Keratinocyte (primary cell): Measurements from ENCODE around the gene PRKCH. TPM values are rescaled to one million over a fixed set of nuclear protein-coding genes. Genes with fewer than 3 reads are reported as not detected.
A peak's percentile ranks its signal among the peaks of the same experiment; 100 is the strongest.

ENCODE experiments used
- DNase-seq: peaks from one replicate; pipeline ENCODE4 v3.0.0-alpha.2; 2011; ENCODE audit warnings: low read depth, missing footprints, low spot score
- FAIRE-seq: peaks from 2 replicates; lab custom pipeline; 2011; peaks lifted over from hg19 to GRCh38; lab: Jason Lieb, UNC
- H2AFZ ChIP-seq: 2 replicates; pipeline ENCODE4 v1.6.0; 2012; ENCODE audit warnings: low read length, control low read depth, inconsistent platforms; ENCODE audit not compliant: control insufficient read depth
- H3K27ac ChIP-seq: 2 replicates; pipeline ENCODE4 v1.5.1; 2011; ENCODE audit warnings: low read length; ENCODE audit not compliant: control insufficient read depth, insufficient read depth
- H3K27me3 ChIP-seq: 3 replicates; pipeline ENCODE4 v1.6.0; 2011; ENCODE audit warnings: low read length; ENCODE audit not compliant: control insufficient read depth, insufficient read depth; ENCODE audit errors: extremely low read depth
- H3K36me3 ChIP-seq, 2 experiments: 2 replicates in 1 of 2; 3 replicates in 1 of 2; pipeline ENCODE4 v1.5.1; 2011; ENCODE audit warnings: low read length in 2 of 2, mild to moderate bottlenecking in 1 of 2; ENCODE audit not compliant: control insufficient read depth in 2 of 2, insufficient read depth in 2 of 2; ENCODE audit errors: extremely low read depth in 1 of 2
- H3K4me1 ChIP-seq: 3 replicates; pipeline ENCODE4 v1.5.1; 2011; ENCODE audit warnings: low read length; ENCODE audit not compliant: control insufficient read depth, insufficient read depth; ENCODE audit errors: extremely low read depth
- H3K4me2 ChIP-seq: 3 replicates; pipeline ENCODE4 v1.6.0; 2011; ENCODE audit warnings: low read depth, low read length; ENCODE audit not compliant: control insufficient read depth, insufficient read depth; ENCODE audit errors: extremely low read depth
- H3K4me3 ChIP-seq, 3 experiments: fragments of 200-600 bp in 1 of 3; sonication (generic) in 1 of 3; 2 replicates in 2 of 3; 3 replicates in 1 of 3; pipeline ENCODE4 v1.5.1; 2011 to 2016; ENCODE audit warnings: low read length in 3 of 3, mild to moderate bottlenecking in 3 of 3, control low read depth in 2 of 3, inconsistent platforms in 1 of 3, low read depth in 1 of 3, mixed read lengths in 1 of 3, mixed run types in 1 of 3, moderate library complexity in 1 of 3; ENCODE audit not compliant: control insufficient read depth in 2 of 3, insufficient read depth in 2 of 3; ENCODE audit errors: extremely low read depth in 1 of 3
- H3K79me2 ChIP-seq: 2 replicates; pipeline ENCODE4 v1.6.0; 2012; ENCODE audit warnings: low read length; ENCODE audit not compliant: control insufficient read depth, insufficient read depth
- H3K9ac ChIP-seq: 3 replicates; pipeline ENCODE4 v1.6.0; 2011; ENCODE audit warnings: low read length; ENCODE audit not compliant: control insufficient read depth, insufficient read depth; ENCODE audit errors: extremely low read depth
- H3K9me1 ChIP-seq: 3 replicates; pipeline ENCODE4 v1.6.0; 2011; ENCODE audit warnings: low read length; ENCODE audit not compliant: control insufficient read depth, insufficient read depth; ENCODE audit errors: extremely low read depth
- H3K9me3 ChIP-seq: 2 replicates; pipeline ENCODE4 v1.5.1; 2012; ENCODE audit warnings: low read depth, low read length; ENCODE audit not compliant: control insufficient read depth
- H4K20me1 ChIP-seq: 3 replicates; pipeline ENCODE4 v1.6.0; 2011; ENCODE audit warnings: low read length; ENCODE audit not compliant: control insufficient read depth, insufficient read depth; ENCODE audit errors: extremely low read depth
- CTCF ChIP-seq, 3 experiments: IDR thresholded peaks in 1 of 3; conservative IDR thresholded peaks in 1 of 3; optimal IDR thresholded peaks in 1 of 3; 2 replicates in 2 of 3; 3 replicates in 1 of 3; pipeline versions ENCODE3 to v1.5.1; 2011; ENCODE audit warnings: low read length in 3 of 3, mild to moderate bottlenecking in 3 of 3, moderate library complexity in 2 of 3, control low read depth in 1 of 3, inconsistent platforms in 1 of 3; ENCODE audit not compliant: insufficient read depth in 2 of 3; ENCODE audit errors: extremely low read depth in 1 of 3
- EZH2 ChIP-seq: IDR thresholded peaks from one replicate; pipeline ENCODE4 v1.6.1; 2012; ENCODE audit warnings: inconsistent platforms, mild to moderate bottlenecking, low read length, moderate library complexity
- dilution Hi-C: fragments of 300-500 bp; cut with MboI; formaldehyde crosslinking; loops from one replicate; pipeline ENCODE4 v1.7.0; 2020; ENCODE audit warnings: low sequenced_read_pairs; ENCODE audit not compliant: extremely low pct_ligation_motif_present
- polyA plus RNA-seq, 5 experiments: library from polyadenylated mRNA; depleted of rRNA in 3 of 5; stranded (reverse) in 3 of 5; stranded (forward) in 1 of 5; unstranded in 1 of 5; fragments of >200 nt; gene quantifications; 1 replicate in 1 of 5; 2 replicates in 3 of 5; 3 replicates in 1 of 5; pipeline versions ENCODE4 v1.2.1 to v1.2.3, GENCODE V29; 2011 to 2012; ENCODE audit warnings: missing spikeins in 2 of 5, low read depth in 1 of 5, low replicate concordance in 1 of 5

The PRKCH gene
- polyA plus RNA-seq, 1 donor (not counting 4 experiments of a cell fraction or from before 2014, with no cell fraction given) = 13.7 TPM

DNA sequence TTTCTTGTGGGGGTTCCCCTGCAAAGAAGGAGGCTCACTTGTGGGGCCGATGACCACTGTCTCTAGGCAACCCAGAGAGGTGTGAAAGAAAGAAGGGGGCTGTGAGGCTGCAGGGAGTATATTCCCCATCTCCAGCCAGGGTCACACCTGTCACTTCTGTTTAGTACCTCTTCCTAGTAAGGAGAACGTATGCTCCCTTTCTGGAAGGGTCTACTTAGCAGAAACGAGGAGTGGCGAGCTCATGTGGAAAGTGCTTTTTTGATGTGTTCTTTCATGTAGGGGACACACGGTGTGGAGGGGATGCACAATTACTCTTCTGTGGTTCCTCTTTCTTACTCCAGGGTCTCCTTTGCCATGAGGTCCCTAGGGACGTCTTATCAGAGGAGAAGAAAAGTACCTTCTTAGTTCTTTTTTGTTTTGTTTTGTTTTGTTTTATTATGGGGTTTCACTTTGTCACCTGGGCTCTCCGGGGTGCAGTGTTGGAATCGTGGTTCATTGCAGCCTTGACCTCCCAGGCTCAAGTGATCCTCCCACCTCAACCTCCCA is 58.3 kb downstream of the PRKCH start:
- Histone ChIP-seq H3K9ac (no peak overlapping the region), H2AFZ (no peak overlapping the region), H3K9me3 (no peaks in the 10 kb centered on the region), H3K4me3 (no peak overlapping the region), H4K20me1 (no peaks in the 10 kb centered on the region), H3K4me2 (no peak overlapping the region), H3K27ac (no peak overlapping the region), H3K9me1 (no peaks in the 10 kb centered on the region), H3K27me3 (no peaks in the 10 kb centered on the region), H3K4me1 (peaks cover 13% of the 10 kb centered on the region), H3K79me2 (peaks cover 2% of the 10 kb centered on the region), H3K36me3 (no peaks in the 10 kb centered on the region)
- DNase-seq = no peak
- no peak for FAIRE-seq
- dilution Hi-C loops = no loop called here
- TF ChIP-seq CTCF (optimal IDR thresholded peaks at IDR 0.05 in 1 of 3, IDR thresholded peaks at IDR 0.05 in 1 of 3, conservative IDR thresholded peaks at IDR 0.05 in 1 of 3; ENCODE audit: extremely low read depth in 1 of 3, insufficient read depth in 2 of 3, low read length in 3 of 3) (no peak), EZH2 (no peak)

DNA sequence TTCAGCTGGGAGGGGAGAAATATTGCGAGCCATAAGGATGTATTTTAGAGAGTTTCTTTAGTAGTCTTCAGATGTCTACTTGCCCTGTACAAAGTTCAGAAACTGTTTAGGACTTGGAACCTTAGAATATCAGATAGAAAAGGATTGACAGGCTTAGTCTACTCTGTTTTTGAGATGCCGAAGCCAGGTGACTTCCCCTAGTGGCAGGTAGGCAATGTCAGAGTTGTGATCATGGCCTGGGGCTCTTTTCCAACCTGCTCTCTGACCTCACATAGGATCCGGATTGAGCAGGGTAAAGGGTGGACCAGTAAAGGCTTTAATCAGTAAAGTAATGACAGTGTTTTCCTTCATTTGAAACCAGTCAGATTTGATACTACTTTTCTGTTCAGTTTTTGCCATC is 59.6 kb downstream of the PRKCH start:
- Histone ChIP-seq H3K9me1 (no peaks in the 10 kb centered on the region), H3K4me1 (peaks cover 13% of the 10 kb centered on the region), H3K4me2 (peak overlapping the region; percentile 36), H3K36me3 (no peaks in the 10 kb centered on the region), H3K27me3 (no peaks in the 10 kb centered on the region), H3K79me2 (peaks cover 2% of the 10 kb centered on the region), H4K20me1 (no peaks in the 10 kb centered on the region), H2AFZ (no peak overlapping the region), H3K9me3 (no peaks in the 10 kb centered on the region), H3K9ac (peak overlapping the region; percentile 18), H3K4me3 (peak overlapping the region in 1 of 3 experiments; percentile 5), H3K27ac (peak overlapping the region; percentile 19)
- peak; percentile 41 to 47 (median 42) for TF ChIP-seq CTCF (optimal IDR thresholded peaks at IDR 0.05 in 1 of 3, IDR thresholded peaks at IDR 0.05 in 1 of 3, conservative IDR thresholded peaks at IDR 0.05 in 1 of 3; ENCODE audit: extremely low read depth in 1 of 3, insufficient read depth in 2 of 3, low read length in 3 of 3)
- TF ChIP-seq EZH2 = no peak
- dilution Hi-C loops = no loop called here
- no peak for DNase-seq
- peak; percentile 5 for FAIRE-seq
